GM19395 (cell line): ENCODE measurements around the gene IRF1.
A peak's percentile ranks its signal among the peaks of the same experiment; 100 is the strongest.

Experiments used
- ATAC-seq: cut with Tn5 transposase; IDR thresholded peaks from one replicate; pipeline ENCODE4 v1.9.1; 2021; ENCODE audit warnings: mild to moderate bottlenecking, moderate library complexity; ENCODE audit not compliant: unreplicated experiment

The IRF1 gene

DNA sequence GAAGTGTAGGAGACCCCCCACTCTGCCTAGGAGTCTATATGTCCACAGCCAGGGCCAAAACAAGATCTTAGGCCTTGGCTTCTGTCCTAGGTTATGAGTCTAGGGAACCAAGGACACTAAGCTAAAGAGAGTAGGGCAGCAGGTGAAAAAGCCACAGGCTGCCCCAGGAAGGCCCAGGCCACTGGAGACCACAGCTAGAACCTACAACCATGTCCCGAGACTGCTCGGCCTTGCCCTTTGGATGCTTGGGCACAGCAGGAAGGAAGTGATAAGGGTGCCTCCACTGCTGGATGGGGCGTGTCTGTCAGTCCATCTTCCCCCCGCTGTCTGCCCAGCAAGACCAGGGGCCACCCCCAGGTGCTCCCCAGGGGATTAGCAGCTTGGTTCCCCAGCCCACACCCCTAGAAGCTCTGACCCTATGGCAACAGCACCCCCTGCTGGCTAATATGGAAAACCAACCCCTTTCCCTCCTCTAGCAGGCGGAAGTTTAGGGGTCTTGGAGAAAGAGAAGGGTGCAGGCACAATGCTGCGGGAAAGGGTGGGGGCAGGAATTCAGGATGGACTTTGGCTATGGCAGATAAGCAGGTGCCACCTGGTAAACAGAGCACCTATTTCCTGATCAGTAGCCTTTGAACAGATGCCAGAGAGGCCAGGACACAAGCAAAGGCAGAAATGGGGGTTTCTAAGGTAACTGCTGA lies 10.5 kb upstream of the IRF1 start:
- ATAC-seq = peak; percentile 31

DNA sequence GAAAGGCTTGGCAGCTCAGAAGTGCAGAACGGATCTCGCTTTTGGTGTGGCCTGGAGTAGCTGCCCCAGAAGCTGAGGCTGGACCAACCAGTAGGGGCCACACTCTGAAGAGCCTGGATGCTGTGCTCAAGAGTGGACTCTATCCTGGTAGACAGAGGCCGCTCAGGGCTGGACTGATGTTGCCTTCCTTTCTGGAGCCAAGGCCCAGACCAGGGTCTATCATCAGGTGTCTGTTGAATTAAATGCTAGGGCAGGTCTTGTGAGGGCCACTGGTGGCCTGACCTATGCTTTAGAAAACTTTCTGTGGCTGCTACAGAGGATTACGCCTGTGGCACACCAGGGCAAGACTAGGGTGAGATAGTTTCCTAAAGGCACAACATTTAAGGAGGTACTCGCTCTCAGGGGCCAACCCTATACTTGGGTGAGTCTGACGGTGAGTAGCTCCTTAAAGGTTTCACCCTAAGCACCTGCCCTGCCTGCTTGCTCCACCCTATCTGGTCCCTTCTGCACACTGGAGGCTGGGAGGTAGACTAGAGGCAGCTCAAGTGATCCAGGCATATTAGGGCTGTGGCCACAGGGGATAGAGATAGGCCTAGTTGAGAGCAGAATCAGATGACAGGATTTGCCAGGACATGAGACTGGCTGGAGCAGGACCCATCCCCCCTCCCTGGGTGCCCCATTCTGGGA lies 9.8 kb upstream of the IRF1 start:
- no peak for ATAC-seq

DNA sequence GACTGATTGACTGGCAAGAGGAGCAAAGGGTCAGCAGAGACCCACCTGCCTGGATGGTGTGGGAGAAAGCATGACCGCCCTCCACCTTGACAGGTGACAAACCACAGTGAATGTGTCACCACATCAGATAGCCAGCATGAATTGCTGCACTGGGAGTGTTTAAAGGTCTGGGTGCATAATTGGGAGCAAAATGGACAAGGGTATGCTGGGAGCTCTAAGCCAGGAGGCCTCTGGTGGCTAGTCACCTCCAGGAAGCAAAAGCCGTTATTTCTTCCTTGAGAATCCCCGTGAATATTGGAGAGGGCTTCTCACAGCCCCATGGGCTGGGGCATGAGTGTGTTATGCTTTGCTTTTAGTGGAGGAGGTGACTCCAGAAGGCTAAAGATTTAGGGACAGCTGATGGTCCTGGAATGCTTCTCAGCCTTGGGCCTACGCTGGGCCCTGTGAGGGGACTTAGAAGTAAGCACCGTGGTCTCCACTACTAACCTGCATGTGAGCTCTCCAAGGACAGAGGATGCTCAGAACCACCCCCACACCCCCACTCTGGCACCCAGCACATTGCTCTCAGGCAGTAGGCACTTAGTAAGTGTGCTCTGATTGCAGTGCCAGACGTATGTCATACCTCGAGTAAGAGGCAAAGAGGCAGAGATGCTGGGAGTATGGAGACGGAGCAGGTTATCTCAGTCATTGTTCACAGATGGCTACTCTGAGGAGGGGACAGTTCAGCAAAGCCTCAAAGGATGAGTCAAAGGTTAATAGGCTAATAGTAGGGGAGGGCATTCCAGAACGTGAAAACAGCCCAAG lies 9.1 kb upstream of the IRF1 start:
- no peak for ATAC-seq

DNA sequence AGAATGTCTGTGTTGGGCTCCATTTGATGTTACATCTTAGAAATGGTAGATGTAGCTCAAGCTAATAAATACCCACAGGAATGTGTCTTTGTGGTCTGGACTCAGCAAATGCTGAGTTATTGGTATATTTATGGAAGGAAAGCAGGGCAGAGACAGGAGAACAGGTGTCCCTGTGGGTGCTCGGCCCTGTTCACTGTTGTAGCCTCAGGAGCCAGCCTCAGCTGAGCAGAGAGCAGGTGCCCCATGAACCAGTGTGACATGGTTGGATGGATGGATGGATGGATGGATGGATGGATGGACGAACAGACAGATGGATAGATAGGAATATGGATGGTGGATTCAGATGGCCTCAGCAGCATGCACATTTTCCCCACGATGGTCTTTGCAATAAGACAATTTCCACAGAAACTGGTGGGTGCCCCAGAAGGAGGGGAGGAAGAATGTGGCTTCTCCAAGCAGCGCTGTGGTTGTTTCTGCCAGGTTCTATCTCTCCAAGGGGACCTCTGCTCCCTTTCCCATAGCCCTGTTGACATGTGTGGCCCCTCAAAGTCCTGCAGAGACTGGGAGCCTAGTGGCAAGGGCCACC lies 8.2 kb upstream of the IRF1 start:
- ATAC-seq = no peak

DNA sequence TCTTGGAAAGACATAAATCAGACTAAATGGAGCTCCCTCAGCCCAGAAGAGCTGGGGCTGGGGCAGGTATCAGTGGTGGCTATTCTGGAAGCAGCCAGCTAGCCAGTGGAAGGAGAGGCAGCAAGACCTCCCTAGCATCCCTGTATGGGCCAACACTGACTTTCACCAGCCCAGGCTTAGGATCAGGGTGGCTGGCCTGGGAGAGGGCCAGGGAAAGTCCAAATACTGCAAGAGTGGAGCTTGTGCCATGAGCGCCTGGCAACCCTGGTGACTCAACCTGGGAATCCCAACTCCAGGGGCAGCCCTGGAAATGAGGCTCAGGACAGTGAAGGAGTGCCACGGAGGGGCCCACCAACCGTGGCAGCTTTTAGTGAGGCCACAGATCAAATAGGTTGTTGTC lies 7.6 kb upstream of the IRF1 start:
- ATAC-seq = no peak

DNA sequence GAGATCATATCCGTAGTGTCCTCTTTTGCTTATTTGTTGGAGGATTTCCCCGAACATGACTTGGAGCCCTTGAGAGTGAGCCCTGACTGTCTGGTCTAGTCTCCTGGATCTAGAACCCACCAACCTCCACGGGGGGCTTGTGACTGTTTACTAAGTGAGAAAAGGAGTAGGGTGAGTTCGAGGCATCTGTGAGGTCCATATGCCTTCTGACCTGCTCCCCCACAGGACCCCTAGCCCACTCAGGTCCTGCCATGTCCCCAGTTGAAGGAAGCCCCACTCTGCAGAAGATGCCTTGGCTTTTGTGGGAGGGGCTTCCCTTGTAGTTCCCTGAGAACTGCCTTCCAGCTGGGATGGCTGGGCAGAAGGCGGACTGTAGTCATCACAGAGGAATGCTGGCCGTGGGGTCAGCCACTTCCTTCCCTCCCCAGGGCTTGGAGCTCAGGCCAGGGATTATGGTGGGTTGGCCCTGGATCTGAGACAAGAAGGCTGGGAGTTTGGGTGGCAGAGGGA lies 7.0 kb upstream of the IRF1 start:
- no peak for ATAC-seq

DNA sequence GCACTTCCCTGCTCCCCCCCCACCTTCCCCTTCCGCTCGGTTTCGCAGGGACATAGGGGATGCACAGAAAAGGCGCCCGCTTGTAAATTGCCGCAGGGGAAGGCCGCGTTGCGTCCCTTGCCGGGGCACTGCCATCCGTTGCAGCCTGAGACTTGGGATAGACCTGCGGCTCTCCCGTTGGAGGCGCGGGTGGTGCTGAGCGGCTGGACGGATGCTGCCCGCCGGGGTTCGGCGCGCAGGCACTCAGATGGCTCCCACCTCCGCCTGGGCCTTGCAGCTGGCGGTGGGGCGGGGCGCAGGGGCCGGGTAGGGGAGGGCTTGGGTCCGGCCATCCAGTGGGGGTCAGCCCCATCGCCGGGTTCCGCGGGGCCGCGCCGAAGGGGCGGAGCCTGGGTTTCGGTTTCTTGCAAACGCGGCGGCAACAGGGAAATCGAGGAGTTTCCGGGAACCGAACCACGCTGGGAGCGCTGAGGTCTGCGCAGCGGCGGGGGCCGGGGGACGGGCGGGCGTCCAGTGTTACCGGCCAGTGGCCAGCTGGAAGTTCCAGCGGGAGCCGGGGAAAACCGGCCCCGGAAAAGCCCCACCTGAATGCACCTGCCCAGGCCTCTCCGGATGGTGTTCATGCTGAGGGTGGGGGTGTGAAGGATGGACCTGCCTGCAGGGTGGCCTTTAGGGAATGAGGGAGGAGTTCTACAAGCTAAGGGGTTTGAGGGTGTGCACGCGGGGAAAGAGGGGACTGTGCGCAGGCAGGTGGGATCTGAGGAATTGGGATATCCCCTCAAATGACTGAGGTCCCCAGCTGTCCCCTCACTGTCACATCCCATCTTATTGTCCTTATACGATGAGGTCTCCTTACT lies 6.3 kb upstream of the IRF1 start:
- peak; percentile 58 for ATAC-seq

DNA sequence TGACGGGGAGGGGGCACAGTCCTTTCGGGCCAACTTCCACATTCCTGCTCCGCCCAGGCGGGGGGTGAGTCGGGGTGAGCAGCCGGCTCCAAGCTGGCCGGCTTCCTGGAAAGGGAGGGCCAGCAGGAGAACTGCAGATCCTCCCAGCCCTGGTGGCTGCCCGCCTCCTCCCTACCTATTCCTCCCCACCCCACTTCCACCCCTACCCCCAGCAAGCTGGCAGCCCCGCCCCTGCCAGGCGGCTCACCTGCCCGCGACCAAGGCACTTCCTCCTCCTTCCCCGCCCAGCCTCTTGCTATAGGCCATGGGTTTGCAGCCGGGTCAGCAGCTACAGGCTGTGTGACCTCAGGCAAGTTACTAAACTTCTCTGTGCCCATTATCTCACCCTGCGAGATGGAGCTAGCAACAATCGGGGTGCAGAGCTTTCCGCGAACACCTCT lies 5.6 kb upstream of the IRF1 start:
- peak; percentile 46 for ATAC-seq

DNA sequence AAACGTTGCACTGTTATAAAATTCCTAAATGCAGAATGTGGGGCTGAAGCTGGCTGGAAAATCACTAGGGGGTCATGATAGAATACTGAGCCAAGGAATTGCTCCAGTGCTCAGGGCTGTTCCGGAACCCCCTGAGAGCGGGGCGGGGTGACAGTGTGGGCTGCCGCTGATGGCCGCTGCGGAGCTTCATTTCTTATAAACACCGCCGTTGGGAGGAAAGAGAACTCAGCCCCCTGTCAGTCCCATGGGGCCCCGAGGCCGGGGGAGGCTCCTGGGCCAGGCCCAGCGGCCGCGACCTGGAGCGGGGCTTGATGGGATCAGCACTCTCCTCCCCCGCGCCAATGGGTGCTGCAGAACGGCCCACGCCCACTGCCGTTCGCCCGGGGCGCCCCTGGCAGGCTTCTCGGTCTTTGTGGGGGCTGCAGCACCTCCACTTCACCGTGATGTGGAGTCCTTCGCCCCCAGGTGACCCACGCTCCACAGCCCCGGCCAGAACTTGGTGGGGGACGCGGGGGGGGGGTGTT lies 5.2 kb upstream of the IRF1 start:
- ATAC-seq = peak; percentile 36

DNA sequence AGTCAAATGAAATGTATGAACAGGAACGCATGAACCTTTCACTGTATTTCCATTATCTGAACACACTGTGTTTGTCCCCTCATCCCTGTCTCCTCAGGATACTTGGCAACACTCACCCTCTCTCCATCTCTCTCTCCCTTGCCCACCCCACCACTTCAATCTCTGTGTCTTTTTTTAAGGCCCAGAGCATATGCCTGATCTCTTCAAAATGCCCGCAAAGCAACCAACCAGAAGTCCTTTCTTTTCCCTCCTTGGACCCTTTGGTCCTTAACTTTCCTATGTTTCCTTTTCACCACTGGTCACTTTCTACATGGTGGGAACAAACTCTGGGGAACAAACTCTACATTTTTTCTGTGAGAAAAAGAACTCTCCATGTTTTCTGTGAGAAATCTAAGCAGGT lies 3.2 kb upstream of the IRF1 start:
- no peak for ATAC-seq

DNA sequence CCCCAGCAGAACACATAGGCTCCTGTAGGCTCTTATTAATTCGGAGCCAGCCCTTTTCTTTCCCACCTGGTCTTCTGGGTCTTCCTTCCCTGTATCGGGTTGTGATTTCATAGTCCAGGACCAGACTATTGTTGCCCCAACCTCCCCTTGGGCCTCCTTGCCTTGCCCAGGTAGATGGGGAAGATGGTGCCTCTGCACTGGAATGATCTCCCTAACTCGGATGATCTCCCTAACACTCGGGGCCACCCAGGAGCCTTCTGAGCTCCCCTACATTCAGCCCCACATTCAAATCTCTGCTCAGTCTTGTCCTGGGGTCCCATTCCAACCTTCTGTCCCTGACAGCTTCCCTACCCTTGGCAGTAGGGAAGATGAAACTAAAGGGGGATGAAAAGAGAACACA lies 2.7 kb upstream of the IRF1 start:
- no peak for ATAC-seq

DNA sequence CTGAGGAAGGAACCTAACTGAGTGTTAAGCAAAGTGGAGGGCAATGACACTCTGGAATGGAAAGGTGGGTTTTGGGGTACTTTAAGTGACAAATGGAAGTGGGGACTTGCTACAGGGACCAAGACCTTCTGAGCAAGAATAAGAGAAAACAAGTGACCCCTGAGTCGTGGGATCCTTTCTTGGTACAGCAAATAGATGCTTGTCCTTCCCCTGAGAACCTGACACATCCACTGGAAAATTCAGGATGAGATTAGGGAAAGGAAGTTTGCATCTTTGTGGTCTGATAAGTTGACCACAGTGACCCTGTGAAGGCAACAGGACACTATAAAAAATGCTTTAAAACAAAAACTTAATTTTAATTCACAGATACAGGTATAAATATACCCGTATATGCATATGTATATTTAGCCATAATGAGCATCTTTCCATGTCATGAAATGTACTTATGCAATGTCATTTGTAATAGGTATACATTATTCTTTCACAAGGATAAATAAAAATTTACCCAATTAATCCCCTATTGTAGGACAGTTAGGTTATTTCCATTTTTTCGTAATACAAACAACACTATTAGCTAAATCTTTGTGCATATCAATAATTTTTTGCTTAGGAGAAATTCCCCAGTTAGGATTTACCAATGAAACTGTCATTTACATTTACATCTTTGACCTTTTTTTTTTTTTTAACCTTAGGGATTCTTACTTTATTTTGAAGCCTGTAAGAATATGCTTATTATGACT lies 2.0 kb upstream of the IRF1 start:
- ATAC-seq = no peak

DNA sequence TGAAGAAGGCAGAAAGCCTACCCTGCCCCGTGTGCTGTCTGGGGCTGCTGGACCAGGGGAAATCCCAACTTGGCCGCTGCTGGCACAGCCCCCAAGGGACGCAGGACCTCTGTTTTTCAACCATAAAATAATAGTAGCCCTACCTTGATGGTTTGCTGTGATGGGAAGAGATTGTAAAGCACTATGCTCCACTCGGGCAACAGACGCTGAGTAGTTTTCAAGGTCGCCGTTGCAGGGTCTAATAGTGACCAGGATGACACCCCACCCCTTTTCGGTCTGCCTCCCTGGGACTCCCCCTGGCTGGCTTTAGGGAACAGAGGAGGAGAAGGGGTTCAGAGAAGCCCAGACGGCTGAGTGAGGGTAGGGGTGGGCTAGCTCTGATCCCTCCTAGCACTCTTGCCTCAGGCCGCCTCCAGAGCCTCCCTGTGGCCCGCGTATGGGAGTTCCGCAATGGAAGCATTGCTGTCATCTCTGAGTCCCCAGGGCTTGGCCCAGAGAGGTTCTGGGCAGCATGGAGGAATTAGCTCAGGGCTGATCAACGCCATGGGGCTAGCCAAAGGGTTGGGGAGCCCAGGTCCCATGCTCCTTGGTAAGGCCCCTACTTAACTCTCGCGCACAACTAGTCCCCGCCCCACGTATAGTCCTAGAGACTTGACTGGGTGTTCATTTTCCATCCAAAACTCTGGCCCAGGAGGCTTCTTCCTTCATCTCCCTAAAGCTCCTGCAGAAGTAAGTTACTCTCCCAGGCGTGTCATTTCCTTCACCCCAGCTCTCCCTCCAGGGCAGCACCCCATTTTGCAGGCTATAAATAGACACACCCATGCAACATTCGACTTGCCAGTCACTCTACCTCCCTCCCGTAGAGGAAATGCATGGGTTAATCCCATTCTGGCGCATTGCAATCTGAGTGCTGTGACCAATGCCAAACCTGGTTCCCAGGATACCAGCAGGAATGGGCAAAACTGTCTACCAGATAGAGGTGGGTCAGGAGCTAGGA lies 1.1 kb upstream of the IRF1 start:
- peak; percentile 31 for ATAC-seq

DNA sequence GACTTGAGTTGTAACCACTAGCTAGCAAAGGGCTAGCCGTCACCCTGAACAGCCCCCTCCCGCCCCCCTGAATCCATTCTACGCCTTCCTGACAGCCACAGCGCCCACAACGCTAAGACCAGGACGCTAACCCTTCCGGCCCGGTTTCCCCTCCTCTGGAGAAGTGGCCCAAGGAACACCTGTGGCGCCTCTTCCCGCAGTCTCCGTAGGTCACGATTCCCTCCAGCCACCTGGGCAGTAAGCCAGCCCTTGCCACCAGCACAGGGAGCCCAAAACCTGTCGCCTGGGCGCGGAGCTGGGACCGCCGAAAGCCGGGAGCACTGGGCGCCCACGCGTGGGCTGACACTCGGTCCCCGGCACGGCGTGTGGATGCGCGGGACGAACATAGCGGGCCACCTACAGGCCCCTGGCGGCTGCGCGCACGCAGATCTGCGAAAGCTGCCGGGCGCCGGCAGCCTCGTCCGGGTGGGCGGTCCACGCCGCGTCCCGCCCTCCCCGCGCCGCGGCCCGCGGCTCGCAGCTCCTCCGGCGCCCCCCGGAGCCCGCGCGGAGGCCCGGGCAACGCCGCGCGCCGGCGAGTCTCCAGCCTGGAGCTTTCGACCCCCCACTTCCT lies 596 bp downstream of the IRF1 start:
- peak; percentile 30 for ATAC-seq

DNA sequence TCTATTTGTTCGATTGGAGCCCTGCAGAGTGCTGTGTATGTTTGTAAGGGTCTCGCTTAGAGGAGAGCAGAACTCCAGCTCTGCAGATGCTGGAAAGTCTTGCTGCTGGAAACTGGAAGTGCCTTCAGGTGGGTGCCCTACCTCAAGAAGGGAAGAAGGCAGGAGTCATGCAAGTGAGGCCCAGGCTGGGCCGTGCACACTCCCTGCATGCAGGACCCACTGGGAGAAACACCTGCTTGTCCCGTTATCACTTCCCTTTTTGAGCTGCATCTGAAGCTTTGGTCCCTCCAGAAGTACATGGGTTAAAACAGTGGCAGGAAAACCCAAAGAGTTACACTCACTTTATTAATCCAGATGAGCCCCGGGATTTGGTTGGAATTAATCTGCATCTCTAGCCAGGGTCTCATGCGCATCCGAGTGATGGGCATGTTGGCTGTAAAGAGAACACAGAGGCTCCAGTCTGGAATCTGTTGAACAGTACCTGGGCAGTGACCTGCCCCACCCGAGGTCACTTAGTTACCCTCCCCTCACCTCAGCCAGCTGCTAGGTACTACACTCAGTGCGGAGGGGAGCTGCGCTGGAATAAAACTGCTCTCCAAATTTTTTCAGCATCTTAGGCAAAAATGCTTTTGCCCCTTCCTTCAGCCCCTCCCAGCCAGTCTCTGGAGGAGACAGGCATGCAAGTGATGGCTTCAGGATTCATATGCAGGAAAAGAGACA lies 1.4 kb downstream of the IRF1 start:
- no peak for ATAC-seq

DNA sequence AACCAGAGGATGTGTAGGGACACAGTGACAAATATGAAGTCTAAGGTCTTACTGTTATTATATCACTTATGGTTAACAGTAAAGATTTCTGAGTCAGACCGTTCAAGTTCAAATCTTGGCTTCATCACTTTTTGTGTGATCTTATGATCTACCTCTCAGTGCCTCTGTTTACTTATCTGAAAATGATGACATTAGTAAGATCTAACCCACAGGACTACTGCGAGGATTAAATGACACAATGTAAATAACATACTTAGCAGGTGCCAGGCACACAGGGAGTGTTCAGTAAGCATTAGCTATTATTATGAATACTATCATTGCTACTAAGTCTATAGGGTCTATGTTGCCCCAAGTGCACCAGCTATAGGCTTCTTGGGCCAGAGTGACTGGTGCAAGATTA lies 2.0 kb downstream of the IRF1 start:
- ATAC-seq = no peak
